HEK293 (cell line): ENCODE measurements around the gene ARF4.

Experiments
- PRDM2 ChIP-seq: fragments of 450-650 bp; formaldehyde crosslinking; IDR thresholded peaks from 2 replicates; pipeline ENCODE4 v1.5.1; 2016; ENCODE audit warnings: missing biosample characterization, missing genetic modification characterization, borderline replicate concordance
- RBAK ChIP-seq: fragments of 450-650 bp; formaldehyde crosslinking; IDR thresholded peaks from 2 replicates; pipeline ENCODE4 v1.5.1; 2016; ENCODE audit warnings: missing biosample characterization, missing genetic modification characterization
- ZNF768 ChIP-seq: fragments of 450-650 bp; formaldehyde crosslinking; IDR thresholded peaks from 2 replicates; pipeline ENCODE4 v1.5.1; 2018; ENCODE audit warnings: missing biosample characterization, mild to moderate bottlenecking, missing genetic modification characterization
- ZNF837 ChIP-seq: fragments of 450-650 bp; formaldehyde crosslinking; IDR thresholded peaks from 2 replicates; pipeline ENCODE4 v1.5.1; 2016; ENCODE audit warnings: missing biosample characterization, missing genetic modification characterization
- TF ChIP-seq, protein P1 (sequence below): fragments of 450-650 bp; formaldehyde crosslinking; IDR thresholded peaks from 2 replicates; pipeline ENCODE4 v1.5.1; 2016; ENCODE audit warnings: missing biosample characterization, missing genetic modification characterization
- TF ChIP-seq, protein P2 (sequence below): fragments of 450-650 bp; formaldehyde crosslinking; IDR thresholded peaks from 2 replicates; pipeline ENCODE4 v1.5.1; 2016; ENCODE audit warnings: missing biosample characterization, missing genetic modification characterization

DNA sequence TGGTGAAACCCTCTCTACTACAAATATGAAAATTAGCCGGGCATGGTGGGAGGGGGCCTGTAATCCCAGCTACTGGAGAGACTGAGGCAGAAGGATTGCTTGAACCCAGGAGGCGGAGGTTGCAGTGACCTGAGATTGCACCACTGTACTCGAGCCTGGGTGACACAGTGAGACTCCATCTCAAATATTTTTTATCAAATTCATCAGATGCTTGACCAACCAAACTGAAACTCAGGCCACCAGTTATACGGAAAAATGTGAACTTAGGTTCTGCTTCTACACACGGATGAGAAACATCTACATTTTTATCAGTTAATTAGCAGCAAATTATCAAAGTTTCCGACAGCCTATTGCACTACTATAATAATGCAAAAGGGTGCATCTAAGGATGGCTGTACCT, 4.8 kb downstream of the ARF4 start:
- TF ChIP-seq, protein P1, sequence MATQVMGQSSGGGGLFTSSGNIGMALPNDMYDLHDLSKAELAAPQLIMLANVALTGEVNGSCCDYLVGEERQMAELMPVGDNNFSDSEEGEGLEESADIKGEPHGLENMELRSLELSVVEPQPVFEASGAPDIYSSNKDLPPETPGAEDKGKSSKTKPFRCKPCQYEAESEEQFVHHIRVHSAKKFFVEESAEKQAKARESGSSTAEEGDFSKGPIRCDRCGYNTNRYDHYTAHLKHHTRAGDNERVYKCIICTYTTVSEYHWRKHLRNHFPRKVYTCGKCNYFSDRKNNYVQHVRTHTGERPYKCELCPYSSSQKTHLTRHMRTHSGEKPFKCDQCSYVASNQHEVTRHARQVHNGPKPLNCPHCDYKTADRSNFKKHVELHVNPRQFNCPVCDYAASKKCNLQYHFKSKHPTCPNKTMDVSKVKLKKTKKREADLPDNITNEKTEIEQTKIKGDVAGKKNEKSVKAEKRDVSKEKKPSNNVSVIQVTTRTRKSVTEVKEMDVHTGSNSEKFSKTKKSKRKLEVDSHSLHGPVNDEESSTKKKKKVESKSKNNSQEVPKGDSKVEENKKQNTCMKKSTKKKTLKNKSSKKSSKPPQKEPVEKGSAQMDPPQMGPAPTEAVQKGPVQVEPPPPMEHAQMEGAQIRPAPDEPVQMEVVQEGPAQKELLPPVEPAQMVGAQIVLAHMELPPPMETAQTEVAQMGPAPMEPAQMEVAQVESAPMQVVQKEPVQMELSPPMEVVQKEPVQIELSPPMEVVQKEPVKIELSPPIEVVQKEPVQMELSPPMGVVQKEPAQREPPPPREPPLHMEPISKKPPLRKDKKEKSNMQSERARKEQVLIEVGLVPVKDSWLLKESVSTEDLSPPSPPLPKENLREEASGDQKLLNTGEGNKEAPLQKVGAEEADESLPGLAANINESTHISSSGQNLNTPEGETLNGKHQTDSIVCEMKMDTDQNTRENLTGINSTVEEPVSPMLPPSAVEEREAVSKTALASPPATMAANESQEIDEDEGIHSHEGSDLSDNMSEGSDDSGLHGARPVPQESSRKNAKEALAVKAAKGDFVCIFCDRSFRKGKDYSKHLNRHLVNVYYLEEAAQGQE (tag by site-specific recombination) = no peak
- TF ChIP-seq ZNF768 = no peak
- TF ChIP-seq PRDM2 (tag by site-specific recombination) = no peak
- TF ChIP-seq, protein P2, sequence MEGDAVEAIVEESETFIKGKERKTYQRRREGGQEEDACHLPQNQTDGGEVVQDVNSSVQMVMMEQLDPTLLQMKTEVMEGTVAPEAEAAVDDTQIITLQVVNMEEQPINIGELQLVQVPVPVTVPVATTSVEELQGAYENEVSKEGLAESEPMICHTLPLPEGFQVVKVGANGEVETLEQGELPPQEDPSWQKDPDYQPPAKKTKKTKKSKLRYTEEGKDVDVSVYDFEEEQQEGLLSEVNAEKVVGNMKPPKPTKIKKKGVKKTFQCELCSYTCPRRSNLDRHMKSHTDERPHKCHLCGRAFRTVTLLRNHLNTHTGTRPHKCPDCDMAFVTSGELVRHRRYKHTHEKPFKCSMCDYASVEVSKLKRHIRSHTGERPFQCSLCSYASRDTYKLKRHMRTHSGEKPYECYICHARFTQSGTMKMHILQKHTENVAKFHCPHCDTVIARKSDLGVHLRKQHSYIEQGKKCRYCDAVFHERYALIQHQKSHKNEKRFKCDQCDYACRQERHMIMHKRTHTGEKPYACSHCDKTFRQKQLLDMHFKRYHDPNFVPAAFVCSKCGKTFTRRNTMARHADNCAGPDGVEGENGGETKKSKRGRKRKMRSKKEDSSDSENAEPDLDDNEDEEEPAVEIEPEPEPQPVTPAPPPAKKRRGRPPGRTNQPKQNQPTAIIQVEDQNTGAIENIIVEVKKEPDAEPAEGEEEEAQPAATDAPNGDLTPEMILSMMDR (tag by site-specific recombination) = no peak
- no peak for TF ChIP-seq ZNF837
- no peak for TF ChIP-seq RBAK (tag by site-specific recombination)
